GM18858 (cell line): ENCODE measurements around the gene TEX14.
"Not testable (repeated sequence)": the region's sequence is repeated elsewhere in the genome, so short reads cannot be mapped to it uniquely, and the experiment has no call there.

Experiments used
- ATAC-seq: cut with Tn5 transposase; IDR thresholded peaks from one replicate; pipeline ENCODE4 v1.9.1; 2021; ENCODE audit not compliant: unreplicated experiment

Gene TEX14

DNA sequence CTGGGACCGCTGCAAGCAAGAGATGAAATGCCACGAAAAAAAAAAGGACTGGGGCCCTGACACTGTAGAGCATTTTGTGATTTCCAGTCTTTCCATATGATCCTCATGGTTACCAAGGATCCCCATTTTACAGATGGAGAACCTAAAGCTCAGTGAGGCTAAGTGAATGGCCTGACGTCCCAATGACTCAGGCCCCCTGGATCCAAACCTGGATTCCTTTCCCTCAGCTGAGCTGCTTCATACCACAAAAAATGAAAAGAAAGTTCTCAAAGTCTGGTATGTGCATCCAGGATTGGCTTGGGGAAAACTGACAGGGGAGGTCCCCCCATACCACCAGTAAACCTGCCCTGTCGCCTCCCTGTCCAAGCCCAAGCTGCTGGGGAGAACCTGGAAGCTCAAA, 80.5 kb downstream of the TEX14 start:
- ATAC-seq = no peak

DNA sequence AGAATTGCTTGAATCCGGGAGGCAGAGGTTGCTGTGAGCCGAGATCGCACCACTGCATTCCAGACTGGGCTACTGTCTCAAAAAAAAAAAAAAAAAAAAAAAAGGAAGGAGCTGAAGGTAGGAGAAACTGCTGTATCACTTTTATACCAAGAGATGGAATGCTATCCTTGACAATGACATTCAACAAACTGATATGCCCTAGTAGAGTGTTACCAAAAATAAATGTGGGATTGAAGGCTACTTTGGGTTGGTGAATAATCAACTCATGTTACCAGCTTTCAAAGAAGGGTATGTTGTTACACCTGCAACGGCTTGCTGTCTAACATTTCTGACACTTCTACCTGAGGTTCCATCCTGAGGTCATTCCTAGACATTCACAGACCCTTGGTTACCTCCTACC, 84.9 kb downstream of the TEX14 start:
- no peak for ATAC-seq

GRCh38 chr17:58605986-58606385, 85.9 kb downstream of the TEX14 start:
- no peak for ATAC-seq

DNA sequence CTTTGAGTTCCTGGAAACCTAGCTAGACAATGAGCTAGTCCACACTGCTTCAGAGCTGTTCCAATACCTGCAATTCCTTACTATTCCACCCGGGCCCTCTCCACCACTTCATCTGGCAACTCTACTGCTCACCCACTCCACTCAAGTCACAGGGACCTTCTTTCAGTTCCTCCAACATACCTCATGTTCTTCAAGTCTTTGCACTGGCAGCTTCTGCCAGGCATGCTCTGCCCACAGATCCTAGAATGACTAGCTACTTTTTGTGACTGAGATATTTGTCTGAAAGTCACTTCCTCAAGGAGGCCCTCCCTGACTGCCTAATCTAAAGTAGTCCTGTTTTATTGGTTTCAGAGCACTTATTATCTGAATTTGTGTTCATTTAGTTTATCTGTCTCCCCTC, 86.4 kb downstream of the TEX14 start:
- ATAC-seq = no peak

DNA sequence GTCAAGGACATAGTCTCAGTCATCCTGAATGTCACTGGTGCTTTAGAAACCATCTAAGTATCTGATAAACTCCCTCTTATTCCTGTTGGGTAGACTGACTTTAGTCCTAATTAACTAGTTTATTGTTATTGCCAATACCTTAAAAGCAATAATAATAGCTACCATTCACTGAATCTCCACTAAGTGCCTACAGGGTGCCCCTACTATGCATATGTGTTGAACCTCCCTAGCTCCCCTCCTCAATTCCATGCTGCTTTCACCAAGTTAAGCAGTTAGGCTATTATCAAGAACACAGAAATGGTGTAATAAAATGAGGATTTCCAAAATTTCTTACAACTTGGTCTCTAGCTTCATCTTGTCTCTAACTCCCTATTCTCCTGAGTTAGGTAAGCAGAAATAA, 89.9 kb downstream of the TEX14 start:
- no peak for ATAC-seq

DNA sequence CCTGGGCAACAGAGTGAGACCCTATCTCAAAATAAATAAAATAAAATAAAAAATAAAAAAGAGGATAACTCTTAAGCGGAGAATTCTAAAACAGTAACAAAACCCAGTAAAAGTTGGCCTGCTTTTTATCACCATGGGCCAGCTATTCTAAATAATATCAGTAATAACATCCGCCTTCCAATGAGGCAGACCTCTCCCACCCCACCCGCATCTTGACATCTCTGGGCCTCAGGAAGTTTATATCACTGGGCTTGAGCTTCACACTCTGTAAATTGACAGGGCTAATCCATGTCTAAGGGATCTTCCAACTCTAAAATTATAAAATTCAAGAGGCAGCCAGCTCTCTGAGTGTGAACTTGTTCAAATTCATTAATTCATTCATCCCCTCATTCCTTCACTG, 94.5 kb downstream of the TEX14 start:
- no peak for ATAC-seq

DNA sequence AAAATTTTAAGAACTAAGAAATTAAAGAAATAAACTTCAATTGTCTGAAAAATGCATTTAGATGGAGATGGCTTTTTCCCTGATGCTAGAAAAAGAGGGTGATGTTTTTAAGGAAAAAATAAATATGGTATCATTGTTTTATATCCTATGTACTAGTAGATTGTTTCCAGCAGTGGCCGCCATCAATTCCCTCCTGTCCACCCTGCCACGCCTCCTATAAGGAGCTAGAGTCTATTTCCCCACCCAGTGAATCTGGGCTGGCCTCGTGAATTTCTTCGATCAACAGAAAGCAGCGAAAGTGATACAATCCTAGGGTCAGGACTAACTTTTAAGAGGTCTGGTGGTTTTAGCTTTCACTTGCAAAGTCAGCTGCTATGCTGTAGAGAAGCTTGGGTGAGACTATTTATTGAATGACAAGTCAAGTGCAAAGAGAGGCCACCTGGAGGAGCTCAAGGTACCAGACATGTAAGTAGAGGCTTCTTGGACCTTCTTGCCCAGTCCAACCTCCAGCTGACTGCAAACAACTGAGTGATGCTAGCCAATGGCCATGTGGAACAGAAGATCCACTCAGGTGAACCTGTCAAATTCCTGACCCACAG, 96.6 kb downstream of the TEX14 start:
- no peak for ATAC-seq

- ATAC-seq = no peak
Observed at GRCh38 chr17:58593123-58593522, 98.7 kb downstream of the TEX14 start.

GRCh38 chr17:58591455-58591854, 100.4 kb downstream of the TEX14 start:
- no peak for ATAC-seq

DNA sequence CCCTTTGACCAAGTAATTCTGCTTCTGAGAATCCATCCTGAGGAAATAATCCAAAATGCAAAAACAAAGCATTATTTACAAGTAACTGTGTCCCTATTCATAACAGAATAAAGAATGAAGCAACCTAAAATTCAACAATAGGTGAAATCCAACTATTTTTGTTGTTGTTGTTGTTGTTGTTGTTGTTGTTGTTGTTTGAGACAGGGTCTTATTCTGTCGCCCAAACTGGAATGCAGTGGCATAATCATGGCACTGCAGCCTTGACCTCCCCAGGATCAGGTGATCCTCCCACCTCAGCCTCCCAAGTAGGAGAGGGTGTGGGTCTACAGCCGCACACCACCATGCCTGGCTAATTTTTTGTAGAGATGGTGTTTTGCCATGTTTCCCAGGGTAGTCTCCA, 101.5 kb downstream of the TEX14 start:
- no peak for ATAC-seq

DNA sequence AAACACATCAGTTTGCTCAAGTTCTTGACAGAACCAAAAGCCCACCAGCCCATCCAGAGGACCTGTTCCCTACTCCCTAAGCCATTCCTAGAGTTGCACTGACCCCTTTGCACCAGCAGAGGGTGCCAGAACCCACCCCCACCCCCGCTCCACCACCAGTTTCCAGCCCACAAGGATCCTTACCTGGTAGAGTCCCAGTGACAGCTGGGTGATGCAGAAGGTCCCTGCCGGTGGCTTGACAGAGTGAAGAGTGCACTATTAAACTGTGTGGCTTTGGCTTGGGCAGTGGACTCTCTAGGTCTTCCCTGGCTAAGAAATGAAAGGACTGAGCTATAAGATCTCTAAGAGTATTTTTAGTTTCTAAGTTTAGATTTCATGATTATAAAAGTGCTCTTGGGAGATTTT, 104.1 kb downstream of the TEX14 start:
- no peak for ATAC-seq

GRCh38 chr17:58586009-58586644, 105.7 kb downstream of the TEX14 start:
- no peak for ATAC-seq

DNA sequence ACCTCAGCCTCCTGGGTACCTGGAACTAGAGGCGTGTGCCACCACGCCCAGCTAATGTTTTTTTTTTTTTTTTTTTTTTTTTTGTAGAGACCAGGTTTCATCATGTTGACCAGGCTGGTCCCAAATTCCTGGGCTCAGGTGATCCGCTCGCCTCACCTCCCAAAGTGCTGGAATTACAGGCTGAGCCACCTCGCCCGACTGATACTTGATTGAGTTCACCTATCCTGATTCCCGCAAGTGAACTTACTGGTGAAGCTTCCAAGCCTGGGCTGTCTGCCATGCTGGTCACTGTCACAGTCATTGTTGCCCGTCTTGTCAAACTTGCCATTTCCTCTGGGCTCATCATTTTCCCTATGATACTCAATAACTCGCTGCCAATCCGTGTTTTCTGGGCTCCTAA, 106.3 kb downstream of the TEX14 start:
- no peak for ATAC-seq

- ATAC-seq = no peak
Observed at GRCh38 chr17:58583486-58583885, 108.4 kb downstream of the TEX14 start.

DNA sequence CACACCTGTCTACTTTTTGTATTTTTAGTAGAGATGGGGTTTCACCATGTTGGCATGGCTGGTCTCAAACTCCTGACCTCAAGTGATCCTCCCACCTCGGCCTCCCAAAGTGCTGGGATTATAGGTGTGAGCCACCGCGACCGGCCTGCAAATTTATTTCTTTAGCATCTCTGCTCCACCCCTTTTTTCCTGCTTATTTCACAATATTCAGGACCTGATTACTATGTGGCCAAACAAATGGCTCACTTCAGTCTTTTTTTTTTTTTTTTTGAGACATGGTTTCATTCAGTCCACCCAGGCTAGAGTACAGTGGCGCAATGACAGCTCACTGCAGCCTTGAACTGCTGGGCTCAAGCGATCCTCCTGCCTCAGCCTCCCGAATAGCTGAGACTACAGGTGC, 109.1 kb downstream of the TEX14 start:
- not testable (repeated sequence) for ATAC-seq

GRCh38 chr17:58580671-58581070, 111.2 kb downstream of the TEX14 start:
- ATAC-seq = no peak

- no peak for ATAC-seq
Observed at GRCh38 chr17:58577696-58578095, 114.1 kb downstream of the TEX14 start.

DNA sequence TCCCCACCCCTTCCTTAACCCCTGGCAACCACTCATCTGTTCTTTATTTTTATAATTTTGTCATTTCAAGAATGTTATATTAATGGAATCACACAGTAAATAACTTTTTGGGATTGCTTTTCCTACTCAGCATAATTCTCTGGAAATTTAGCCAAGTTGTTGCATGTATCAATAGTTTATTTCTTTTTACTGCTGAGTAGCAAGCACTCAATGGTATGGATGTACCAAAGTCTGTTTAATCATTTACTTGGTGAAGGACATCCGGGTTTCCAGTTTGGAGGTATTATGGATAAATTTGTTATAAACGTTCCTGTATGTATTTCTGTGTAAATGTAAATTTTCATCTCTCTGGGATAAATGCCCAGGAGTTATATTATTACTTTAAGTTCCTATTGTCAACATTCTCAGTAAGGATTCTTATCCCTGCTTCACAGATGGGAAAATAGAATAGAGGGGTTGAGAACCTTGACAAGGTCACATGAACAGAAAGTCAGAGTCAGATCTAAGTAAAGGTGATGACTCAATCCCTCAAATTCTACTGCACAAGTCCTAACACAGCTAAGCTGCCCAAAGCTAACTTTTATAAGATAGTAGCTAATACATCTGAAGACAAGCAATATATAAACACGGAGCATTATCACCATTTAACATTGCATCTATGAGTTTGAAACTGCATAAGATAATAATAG, 115.0 kb downstream of the TEX14 start:
- ATAC-seq = no peak

DNA sequence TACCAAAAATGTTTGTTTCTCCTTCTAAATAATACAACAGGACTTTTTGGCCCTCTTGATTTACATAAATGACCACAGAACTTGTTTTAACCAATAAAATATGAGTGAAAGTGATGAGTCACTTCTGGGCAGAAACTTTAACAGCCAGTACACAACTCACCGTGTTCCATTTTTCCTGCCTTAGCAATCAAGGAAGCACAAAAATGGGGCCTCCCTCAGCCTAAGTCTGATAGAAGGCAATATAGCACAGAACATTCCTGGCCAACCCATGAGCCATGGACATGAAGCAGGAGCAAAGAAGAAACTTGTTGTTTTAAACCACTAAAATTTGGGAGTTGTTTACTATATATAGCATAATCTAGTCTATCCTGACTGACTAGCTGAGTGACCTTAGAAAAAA, 116.3 kb downstream of the TEX14 start:
- no peak for ATAC-seq

DNA sequence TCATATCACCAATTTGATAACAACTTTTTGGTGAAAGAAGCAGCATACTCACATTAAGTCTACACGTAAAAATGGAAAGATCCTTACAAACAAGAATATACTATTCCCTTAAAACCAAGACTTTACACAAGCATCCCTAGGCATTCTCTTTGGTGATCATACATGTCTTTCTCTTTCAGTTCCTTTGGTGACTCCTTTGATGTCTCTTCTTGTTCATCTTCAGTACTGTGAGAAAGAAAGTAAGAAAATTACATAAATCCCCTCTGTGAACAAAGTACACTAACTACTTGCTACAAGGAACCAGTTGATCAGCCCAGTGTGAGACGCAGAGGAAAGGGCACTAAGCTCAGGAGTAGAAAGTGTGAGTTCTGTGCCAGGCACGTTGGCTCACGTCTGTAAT, 117.8 kb downstream of the TEX14 start:
- no peak for ATAC-seq

GRCh38 chr17:58572846-58573245, 119.0 kb downstream of the TEX14 start:
- no peak for ATAC-seq

DNA sequence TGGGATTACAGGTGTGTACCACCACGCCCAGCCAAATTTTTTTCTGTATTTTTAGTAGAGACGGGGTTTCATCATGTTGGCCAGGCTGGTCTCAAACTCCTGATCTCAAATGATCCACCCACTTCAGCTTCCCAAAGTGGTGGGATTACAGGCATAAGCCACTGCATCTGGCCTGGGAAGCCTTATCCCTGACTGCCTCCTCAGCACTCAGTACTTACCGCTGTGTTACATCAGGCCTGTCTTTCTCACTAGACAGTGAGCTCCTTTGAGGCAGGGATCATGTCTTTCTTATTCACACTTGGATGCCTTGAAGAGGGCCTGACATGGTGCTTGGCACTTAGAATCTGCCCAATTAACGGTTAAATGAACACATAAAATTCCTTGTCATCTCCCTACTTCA, 121.1 kb downstream of the TEX14 start:
- no peak for ATAC-seq

DNA sequence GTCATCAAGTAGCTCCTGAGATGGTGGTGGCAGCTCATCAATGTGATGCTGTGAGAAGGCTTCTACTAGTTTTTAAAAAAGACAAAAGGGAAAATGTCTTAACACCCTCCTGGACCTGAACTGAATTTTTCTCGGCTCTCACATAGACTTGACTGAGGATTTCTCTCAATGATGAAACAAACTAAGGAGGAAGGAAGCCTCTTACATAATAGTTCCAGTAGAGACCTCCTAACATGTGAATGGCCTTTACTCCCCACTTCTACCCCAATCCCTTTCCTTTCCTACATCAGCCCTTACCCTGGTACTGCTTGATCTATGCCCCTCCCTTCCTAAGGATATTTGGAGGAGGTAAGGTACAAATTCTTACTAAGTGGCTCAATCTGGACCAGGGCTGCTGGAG, 122.6 kb downstream of the TEX14 start:
- no peak for ATAC-seq
